Stomach smooth muscle (tissue), 2 donors: ENCODE measurements around the gene PHLDB3.
A peak's percentile ranks its signal among the peaks of the same experiment; 100 is the strongest.

ENCODE experiments used
- H3K27ac ChIP-seq: one replicate; pipeline ENCODE4 v1.7.0; 2013; ENCODE audit warnings: mild to moderate bottlenecking, low read length, inconsistent platforms
- H3K27me3 ChIP-seq, 2 donors: one replicate each; pipeline ENCODE4 v1.7.0; 2013; ENCODE audit warnings: low read length in 2 of 2; ENCODE audit not compliant: insufficient read depth in 2 of 2, control insufficient read depth in 1 of 2
- H3K36me3 ChIP-seq, 2 donors: one replicate each; pipeline ENCODE4 v1.7.0; 2013; ENCODE audit warnings: low read length in 2 of 2; ENCODE audit not compliant: control insufficient read depth in 2 of 2, insufficient read depth in 2 of 2
- H3K4me1 ChIP-seq: one replicate; pipeline ENCODE4 v1.7.0; 2013; ENCODE audit warnings: low read length; ENCODE audit not compliant: control insufficient read depth, insufficient read depth
- H3K4me3 ChIP-seq, 2 donors: one replicate each; pipeline ENCODE4 v1.7.0; 2013; ENCODE audit warnings: low read length in 2 of 2
- H3K9ac ChIP-seq, 2 donors: one replicate each; pipeline ENCODE4 v1.7.0; 2013; ENCODE audit warnings: low read length in 2 of 2, mild to moderate bottlenecking in 1 of 2
- H3K9me3 ChIP-seq, 2 donors: one replicate each; pipeline ENCODE4 v1.7.0; 2013; ENCODE audit warnings: low read length in 2 of 2; ENCODE audit not compliant: control insufficient read depth in 2 of 2
- donor health status: healthy.
- donor health status: Pancreatic carcinoma.

The PHLDB3 gene

GRCh38 chr19:43460362-43461016 is 44.1 kb downstream of the PHLDB3 start:
- H3K27me3 ChIP-seq = no peaks in the 10 kb centered on the region
- no peak overlapping the region for H3K27ac ChIP-seq
- peaks cover 14% of the 10 kb centered on the region for H3K4me1 ChIP-seq
- no peak overlapping the region for H3K9ac ChIP-seq
- H3K9me3 ChIP-seq = no peaks in the 10 kb centered on the region
- H3K4me3 ChIP-seq = no peak overlapping the region
- H3K36me3 ChIP-seq = no peaks in the 10 kb centered on the region

- Histone ChIP-seq H3K27me3 (no peaks in the 10 kb centered on the region), H3K9ac (no peak overlapping the region), H3K36me3 (no peaks in the 10 kb centered on the region), H3K27ac (no peak overlapping the region), H3K4me1 (peaks cover 2% of the 10 kb centered on the region), H3K9me3 (no peaks in the 10 kb centered on the region), H3K4me3 (no peak overlapping the region)
Observed at GRCh38 chr19:43457809-43458208, 46.7 kb downstream of the PHLDB3 start.

DNA sequence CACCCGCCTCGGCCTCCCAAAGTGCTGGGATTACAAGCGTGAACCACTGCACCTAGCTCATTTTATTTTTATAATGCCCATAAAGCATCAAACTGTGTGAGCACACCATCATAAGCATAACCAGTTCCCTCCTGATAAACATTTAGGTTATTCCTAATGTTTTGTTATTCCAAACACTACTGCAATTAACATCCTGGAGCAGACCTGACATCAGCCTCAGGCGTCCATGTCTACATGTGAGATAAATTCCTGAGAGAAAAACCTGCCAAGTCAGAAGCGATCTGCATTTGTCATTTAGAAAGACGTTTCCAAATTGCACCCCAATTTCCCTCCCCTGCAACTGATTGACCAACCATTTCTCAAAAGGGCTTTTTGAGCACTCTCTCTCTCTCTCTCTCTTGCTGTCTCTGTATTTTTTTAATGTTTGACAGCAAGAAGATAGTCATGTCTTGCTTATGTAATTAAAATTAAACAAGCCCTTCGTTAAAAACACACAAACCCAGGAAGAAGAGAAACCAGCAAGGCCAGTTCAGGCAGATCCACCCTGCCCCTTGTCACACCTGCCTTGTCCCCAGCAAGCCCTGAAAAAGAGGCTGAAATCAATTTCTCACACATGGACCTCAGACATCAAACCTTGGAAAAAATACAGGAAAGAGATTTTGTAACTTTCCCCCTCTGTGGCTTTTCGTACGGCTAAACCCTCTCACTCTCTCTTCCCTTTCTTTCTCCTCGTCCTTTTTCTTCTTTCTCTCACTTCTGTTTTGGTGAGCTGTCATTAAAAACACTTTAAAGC is 49.0 kb downstream of the PHLDB3 start:
- peak overlapping the region in 1 of 2 donors; percentile 6 for H3K9ac ChIP-seq
- no peak overlapping the region for H3K4me3 ChIP-seq
- no peaks in the 10 kb centered on the region for H3K36me3 ChIP-seq
- H3K27me3 ChIP-seq = no peaks in the 10 kb centered on the region
- no peaks in the 10 kb centered on the region for H3K4me1 ChIP-seq
- no peaks in the 10 kb centered on the region for H3K9me3 ChIP-seq
- H3K27ac ChIP-seq = no peak overlapping the region

- H3K9me3 ChIP-seq = no peaks in the 10 kb centered on the region
- no peak overlapping the region for H3K27ac ChIP-seq
- H3K9ac ChIP-seq = no peak overlapping the region
- H3K36me3 ChIP-seq = no peaks in the 10 kb centered on the region
- no peaks in the 10 kb centered on the region for H3K27me3 ChIP-seq
- no peak overlapping the region for H3K4me3 ChIP-seq
- no peaks in the 10 kb centered on the region for H3K4me1 ChIP-seq
Observed at GRCh38 chr19:43454031-43454430, 50.5 kb downstream of the PHLDB3 start.

GRCh38 chr19:43452582-43452981 is 52.0 kb downstream of the PHLDB3 start:
- H3K9me3 ChIP-seq = no peaks in the 10 kb centered on the region
- H3K27ac ChIP-seq = no peak overlapping the region
- no peak overlapping the region for H3K4me3 ChIP-seq
- no peak overlapping the region for H3K9ac ChIP-seq
- H3K36me3 ChIP-seq = no peaks in the 10 kb centered on the region
- no peaks in the 10 kb centered on the region for H3K4me1 ChIP-seq
- no peaks in the 10 kb centered on the region for H3K27me3 ChIP-seq

GRCh38 chr19:43450545-43450997 is 54.0 kb downstream of the PHLDB3 start:
- Histone ChIP-seq H3K4me1 (peaks cover 4% of the 10 kb centered on the region), H3K27me3 (no peaks in the 10 kb centered on the region), H3K27ac (no peak overlapping the region), H3K4me3 (no peak overlapping the region), H3K36me3 (no peaks in the 10 kb centered on the region), H3K9ac (no peak overlapping the region), H3K9me3 (no peaks in the 10 kb centered on the region)

- H3K27me3 ChIP-seq = no peaks in the 10 kb centered on the region
- H3K4me3 ChIP-seq = no peak overlapping the region
- H3K36me3 ChIP-seq = no peaks in the 10 kb centered on the region
- no peak overlapping the region for H3K9ac ChIP-seq
- H3K9me3 ChIP-seq = no peaks in the 10 kb centered on the region
- H3K27ac ChIP-seq = no peak overlapping the region
- H3K4me1 ChIP-seq = peaks cover 4% of the 10 kb centered on the region
Observed at GRCh38 chr19:43447655-43448054, 56.9 kb downstream of the PHLDB3 start.

DNA sequence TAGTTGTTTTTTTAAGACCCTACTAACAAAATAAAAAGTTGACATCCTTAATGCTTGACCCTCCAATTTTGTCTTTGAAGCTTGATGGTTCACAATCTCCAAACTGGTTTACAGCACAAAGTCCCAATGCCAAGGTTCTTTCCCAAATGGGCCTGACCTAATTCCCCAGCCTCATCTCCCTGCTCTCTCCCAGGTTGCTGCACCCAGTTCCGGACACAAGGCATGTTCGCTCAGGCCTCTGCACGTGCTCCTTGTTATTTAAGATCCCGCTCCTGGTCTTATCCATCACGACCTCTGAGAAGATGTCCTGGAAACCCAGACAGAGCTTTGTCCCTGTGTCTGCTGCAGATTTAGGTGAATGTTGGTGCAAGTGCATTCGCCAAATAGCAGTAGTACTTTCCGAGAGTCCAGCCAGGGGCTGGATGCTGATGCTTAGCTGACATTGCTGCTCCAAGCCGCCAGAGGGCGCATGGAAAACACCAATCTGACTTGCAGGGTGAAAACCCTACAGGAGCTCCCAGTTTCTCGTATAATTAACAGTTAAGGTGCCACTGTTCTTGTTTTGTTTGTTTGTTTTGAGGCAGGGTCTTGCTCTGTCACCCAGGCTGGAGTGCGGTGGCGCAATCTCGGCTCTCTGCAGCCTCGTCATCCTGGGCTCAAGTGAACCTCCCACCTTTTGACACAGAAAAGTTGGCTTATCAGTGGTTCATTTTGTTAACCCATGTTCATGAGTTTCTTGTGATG is 57.6 kb downstream of the PHLDB3 start:
- H3K27me3 ChIP-seq = no peaks in the 10 kb centered on the region
- H3K4me1 ChIP-seq = peaks cover 4% of the 10 kb centered on the region
- H3K36me3 ChIP-seq = no peaks in the 10 kb centered on the region
- no peak overlapping the region for H3K9ac ChIP-seq
- H3K9me3 ChIP-seq = no peaks in the 10 kb centered on the region
- H3K4me3 ChIP-seq = peak overlapping the region in 1 of 2 donors; percentile 22
- no peak overlapping the region for H3K27ac ChIP-seq

DNA sequence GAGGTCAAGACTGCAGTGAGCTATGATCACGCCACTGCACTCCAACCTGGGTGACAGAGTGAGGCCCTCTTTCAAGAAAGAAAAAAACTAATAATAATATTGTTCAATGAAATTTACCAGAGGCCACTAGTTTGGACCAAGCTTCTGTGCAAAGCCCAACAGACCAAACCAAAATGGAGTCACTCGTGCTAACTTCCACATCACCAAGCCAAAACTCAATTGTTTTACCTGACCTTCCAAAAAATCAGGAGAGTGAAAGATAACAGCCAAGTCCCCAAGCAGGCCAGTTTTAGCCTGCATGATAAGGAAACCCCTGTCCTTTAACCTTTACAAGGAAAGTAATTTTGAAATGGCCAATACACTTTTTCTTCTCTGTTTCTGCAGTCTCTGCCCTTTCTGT is 59.1 kb downstream of the PHLDB3 start:
- no peak overlapping the region for H3K27ac ChIP-seq
- H3K4me3 ChIP-seq = no peak overlapping the region
- no peak overlapping the region for H3K9ac ChIP-seq
- H3K27me3 ChIP-seq = no peaks in the 10 kb centered on the region
- H3K4me1 ChIP-seq = peaks cover 4% of the 10 kb centered on the region
- H3K9me3 ChIP-seq = no peaks in the 10 kb centered on the region
- no peaks in the 10 kb centered on the region for H3K36me3 ChIP-seq

- Histone ChIP-seq H3K4me3 (no peak overlapping the region), H3K27ac (no peak overlapping the region), H3K9ac (no peak overlapping the region), H3K9me3 (no peaks in the 10 kb centered on the region), H3K36me3 (no peaks in the 10 kb centered on the region), H3K4me1 (peaks cover 4% of the 10 kb centered on the region), H3K27me3 (no peaks in the 10 kb centered on the region)
Observed at GRCh38 chr19:43444531-43445287, 59.8 kb downstream of the PHLDB3 start.
